ENCODE measurements around the gene LENEP. TPM values are rescaled to one million over a fixed set of nuclear protein-coding genes. Genes with fewer than 3 reads are reported as not detected.

LENEP gene
- total RNA-seq, 4 donors from 2014 or later, result not detected

DNA sequence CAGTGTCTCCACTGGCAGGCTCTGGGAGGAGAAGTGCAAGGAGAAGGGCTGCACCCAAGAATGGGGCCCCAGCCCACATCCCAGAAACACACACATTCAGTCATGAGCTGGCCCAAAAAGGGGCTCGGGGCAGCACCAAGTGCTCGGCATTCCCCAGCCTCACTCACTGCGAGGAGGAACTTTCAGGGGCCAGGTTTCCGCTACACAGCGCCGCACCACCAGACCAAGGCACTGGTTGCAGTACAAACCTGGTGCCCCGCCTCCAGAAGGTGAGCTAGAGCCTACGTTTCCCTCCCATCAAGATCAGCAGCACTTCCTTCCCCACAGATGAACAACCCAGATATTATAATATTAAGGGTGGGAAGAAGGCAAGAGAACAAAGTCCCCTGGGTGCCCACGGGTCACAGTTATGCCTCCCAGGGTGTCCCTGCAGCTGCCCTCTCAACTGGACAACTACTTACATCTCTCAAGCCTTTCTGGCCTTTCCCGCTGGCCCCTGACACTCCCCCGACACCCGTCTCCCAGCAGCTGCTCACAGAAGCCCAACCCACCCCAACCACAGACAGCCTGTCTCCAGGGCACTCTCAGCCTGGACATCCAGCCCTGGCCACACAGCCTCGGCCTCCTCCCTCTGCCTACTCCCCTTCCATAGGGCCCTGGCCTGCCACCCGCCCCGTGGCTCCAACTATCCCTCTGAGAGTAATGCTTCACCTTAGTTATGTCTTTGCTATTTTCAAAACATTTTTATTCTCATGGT lies 41.3 kb upstream of the LENEP start:
- no peak for TF ChIP-seq CTCF (IDR thresholded peaks at IDR 0.05)
- no peak for DNase-seq (ENCODE audit: low spot score)
- ATAC-seq (ENCODE audit: low FRiP score), result no peak

DNA sequence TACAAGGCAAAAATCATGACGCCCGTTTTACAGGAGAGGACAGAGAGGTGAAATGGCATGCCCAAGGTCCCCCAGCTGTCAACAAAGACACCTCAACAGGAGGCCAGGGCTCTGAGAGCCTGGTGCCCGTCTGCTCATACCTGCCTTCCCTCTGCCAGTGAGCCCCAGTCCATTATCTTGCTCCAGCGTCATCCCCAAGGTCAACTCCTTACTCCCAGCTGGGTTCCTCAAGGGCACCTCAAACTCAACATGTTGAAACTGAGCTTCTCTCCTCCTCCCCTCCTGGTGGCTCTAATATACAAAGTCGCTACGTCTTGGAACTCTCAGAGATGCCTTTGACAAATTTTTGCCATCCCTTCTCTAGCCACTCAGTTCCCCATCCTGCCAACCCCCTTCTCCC lies 40.7 kb upstream of the LENEP start:
- TF ChIP-seq CTCF (IDR thresholded peaks at IDR 0.05), result no peak
- no peak for ATAC-seq (ENCODE audit: low FRiP score)
- DNase-seq (ENCODE audit: low spot score), result no peak

DNA sequence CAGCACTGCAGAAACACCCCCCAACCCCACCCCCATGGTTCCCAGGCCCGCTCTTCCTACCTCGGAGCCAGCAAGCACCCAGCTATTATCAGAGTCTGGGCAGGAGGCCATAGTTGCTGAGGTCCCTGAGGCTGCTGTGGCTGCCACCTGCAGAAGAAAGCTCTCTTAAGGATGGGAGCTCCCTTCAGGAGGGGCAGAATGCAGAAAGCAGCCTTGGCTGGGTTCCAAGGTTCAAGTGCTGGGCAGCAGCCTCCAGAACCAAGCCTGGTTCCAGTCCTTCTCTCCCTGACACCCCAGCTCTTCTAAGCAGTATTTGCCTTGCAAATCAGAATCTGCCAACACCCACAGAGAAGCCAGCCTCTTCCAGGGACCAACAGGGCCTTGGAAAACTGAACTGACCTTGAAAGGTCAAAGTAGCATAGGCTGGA lies 39.8 kb upstream of the LENEP start:
- no peak for TF ChIP-seq CTCF (IDR thresholded peaks at IDR 0.05)
- DNase-seq (ENCODE audit: low spot score) (no peak), ATAC-seq (ENCODE audit: low FRiP score) (no peak)

DNA sequence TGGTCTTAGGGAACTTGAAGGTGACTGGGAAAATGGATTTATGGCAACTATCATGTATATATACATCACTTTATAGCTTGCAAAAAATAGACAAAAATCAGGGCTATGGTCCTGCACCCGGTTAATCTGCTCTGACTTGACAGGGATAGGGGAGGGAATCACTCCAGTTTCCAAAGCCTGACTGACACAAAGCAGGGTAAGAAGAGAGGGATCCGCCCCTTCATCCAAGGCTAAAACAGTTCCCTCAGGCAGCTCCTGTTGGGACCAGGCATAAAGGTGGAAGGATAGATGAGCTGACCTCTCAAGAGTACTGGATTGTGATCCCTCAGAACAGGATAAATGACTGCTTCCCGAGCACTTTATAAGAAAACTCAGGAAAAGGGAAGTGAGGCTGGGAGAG lies 38.8 kb upstream of the LENEP start:
- TF ChIP-seq CTCF (IDR thresholded peaks at IDR 0.05), result no peak
- no peak for DNase-seq (ENCODE audit: low spot score)
- ATAC-seq (ENCODE audit: low FRiP score), result no peak

DNA sequence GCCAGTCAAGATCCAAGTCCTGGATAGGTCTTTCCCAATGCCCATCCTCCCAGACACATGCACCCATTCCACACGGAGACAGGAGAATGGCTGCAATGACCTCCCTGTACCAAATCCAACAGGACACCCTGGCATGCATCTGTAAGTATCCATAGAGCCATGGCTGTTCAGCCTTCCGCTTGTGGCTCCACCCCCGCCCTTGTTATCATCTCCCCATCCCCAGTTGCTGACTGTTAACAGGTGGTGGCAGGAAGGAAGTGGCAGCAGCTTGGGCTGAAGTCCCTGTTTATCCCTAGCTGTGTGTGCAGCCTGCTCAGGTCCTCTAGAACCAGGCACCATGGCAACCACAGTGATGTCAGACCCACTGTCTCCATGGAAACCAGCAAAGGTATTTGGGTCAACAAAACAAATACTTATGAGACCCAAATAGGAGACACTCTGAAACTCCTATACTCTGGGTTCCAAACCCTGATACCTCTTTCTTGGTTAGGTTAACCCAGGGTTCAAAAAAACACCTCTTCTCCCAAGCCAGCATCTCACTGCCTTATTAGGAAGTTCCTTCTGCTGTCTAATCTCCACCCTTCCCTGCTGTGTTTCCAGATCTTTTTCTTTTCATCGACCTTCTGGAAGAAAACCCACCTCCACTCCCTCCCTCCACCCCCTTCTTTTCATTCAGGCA lies 38.2 kb upstream of the LENEP start:
- no peak for TF ChIP-seq CTCF (IDR thresholded peaks at IDR 0.05)
- ATAC-seq (ENCODE audit: low FRiP score), result peak; percentile 1
- no peak for DNase-seq (ENCODE audit: low spot score)

DNA sequence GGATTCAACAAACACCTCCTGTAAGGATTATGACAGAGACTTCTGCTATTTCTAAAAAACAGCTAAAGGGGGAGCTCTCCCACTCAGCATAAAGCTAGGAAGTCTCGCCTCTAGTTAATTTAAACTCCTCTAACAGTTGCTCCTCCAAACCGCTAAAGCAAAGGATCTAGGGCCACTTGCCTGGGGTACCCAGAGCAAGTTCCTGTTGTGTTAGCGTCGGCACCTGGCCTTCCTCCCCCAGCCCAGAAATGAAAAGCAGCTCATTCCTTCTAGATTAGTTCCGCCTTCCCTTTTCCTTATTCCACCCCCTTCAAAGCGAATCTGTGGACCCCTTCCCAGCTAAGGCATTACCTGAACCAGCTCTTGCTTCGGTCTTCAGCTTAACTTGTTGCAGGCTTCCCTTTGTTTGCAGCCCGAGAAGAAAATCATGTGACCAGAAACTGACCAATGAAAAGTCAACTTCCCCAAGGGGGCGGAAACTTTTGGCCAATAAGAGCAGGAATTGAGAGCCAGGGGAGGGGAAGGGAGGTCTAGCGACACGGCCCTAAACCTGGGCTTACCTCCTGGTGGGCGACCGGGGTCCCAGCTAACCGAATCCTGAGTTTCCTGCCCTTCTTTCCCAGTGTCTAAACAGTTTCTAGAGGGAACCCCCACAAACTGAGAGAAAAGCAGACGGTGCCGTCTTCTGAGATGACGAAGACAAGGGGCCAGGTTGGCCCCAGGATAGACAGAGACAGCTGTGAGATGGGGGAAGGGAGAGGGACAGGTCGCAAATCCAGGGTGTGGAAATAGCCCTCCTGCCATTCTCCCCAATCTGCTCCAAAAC lies 37.5 kb upstream of the LENEP start, which contains the start of gene PBXIP1:
Gene PBXIP1, minus strand, starts transcription at position 382 of the 826 bp plus-strand sequence. CDS start 2,378 bp downstream, outside the sequence.
- no peak for TF ChIP-seq CTCF (IDR thresholded peaks at IDR 0.05)
- DNase-seq (ENCODE audit: low spot score), result no peak
- ATAC-seq (ENCODE audit: low FRiP score), result peak; percentile 69
